Nephron progenitor cell (in vitro differentiated cells): ENCODE measurements around the gene COL12A1.

Source experiments
- DNase-seq: peaks from one replicate; pipeline ENCODE4 v3.0.0; 2021
- H3K27ac Mint-ChIP-seq: 2 replicates; pipeline ENCODE4 v1.8.0; 2021; ENCODE audit warnings: mild to moderate bottlenecking, moderate library complexity, mixed read lengths
- H3K27me3 Mint-ChIP-seq: 2 replicates; pipeline ENCODE4 v1.8.0; 2021; ENCODE audit warnings: mild to moderate bottlenecking, low read depth, mixed read lengths; ENCODE audit not compliant: poor library complexity
- H3K36me3 Mint-ChIP-seq: 2 replicates; pipeline ENCODE4 v1.8.0; 2021; ENCODE audit warnings: low read depth, mixed read lengths
- H3K4me1 Mint-ChIP-seq: 2 replicates; pipeline ENCODE4 v1.8.0; 2021; ENCODE audit warnings: mixed read lengths
- H3K4me3 Mint-ChIP-seq: 2 replicates; pipeline ENCODE4 v1.8.0; 2021; ENCODE audit warnings: mild to moderate bottlenecking, moderate library complexity, mixed read lengths
- H3K9me3 Mint-ChIP-seq: 2 replicates; pipeline ENCODE4 v1.8.0; 2021; ENCODE audit warnings: mild to moderate bottlenecking, moderate library complexity, mixed read lengths
- CTCF ChIP-seq: fragments of 200-600 bp; sonication (generic); IDR thresholded peaks from 2 replicates; pipeline ENCODE4 v1.5.0; 2021; ENCODE audit warnings: antibody characterized with exemption

Gene COL12A1

GRCh38 chr6:75230484-75231325 is 24.9 kb upstream of the COL12A1 start:
- H3K4me1 Mint-ChIP-seq = peaks cover 45% of the 10 kb centered on the region

GRCh38 chr6:75224303-75224926 is 18.6 kb upstream of the COL12A1 start:
- Mint-ChIP-seq H3K9me3 (peaks cover 11% of the 10 kb centered on the region), H3K36me3 (peaks cover 4% of the 10 kb centered on the region), H3K4me1 (peaks cover 19% of the 10 kb centered on the region), H3K27me3 (peaks cover 4% of the 10 kb centered on the region), H3K27ac (no peak overlapping the region), H3K4me3 (no peak overlapping the region)
- TF ChIP-seq CTCF = no peak
- no peak for DNase-seq

More at GRCh38 chr6:75230484-75231325, 24.9 kb upstream of the COL12A1 start:
- DNase-seq = peak; percentile 44
- Mint-ChIP-seq H3K36me3 (peaks cover 4% of the 10 kb centered on the region), H3K27ac (peak overlapping the region; percentile 78), H3K4me3 (no peak overlapping the region), H3K9me3 (peaks cover 11% of the 10 kb centered on the region), H3K27me3 (no peaks in the 10 kb centered on the region)
- TF ChIP-seq CTCF = peak; percentile 65

DNA sequence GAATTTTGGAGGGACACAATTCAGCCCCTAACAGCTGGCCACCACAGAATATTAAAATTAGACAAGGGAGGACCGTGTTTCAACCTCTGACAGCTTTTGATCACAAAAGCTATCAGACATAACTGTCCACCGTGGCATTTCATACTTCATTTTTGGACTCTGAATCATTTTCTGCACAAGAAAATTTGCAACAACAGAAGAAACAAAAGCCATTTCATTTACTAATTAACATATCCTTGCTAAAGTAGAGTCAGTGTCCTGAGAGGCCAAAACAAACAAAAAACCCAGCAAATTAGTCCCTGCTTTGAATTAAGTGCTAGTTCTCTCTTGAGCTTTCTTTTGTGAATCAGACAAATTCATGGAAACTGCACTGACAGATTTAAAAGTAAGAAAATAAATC is 17.6 kb upstream of the COL12A1 start:
- DNase-seq = no peak
- H3K36me3 Mint-ChIP-seq = peaks cover 4% of the 10 kb centered on the region
- H3K4me1 Mint-ChIP-seq = peaks cover 12% of the 10 kb centered on the region
- peaks cover 11% of the 10 kb centered on the region for H3K9me3 Mint-ChIP-seq
- peaks cover 4% of the 10 kb centered on the region for H3K27me3 Mint-ChIP-seq
- H3K27ac Mint-ChIP-seq = no peak overlapping the region
- TF ChIP-seq CTCF = no peak
- no peak overlapping the region for H3K4me3 Mint-ChIP-seq

DNA sequence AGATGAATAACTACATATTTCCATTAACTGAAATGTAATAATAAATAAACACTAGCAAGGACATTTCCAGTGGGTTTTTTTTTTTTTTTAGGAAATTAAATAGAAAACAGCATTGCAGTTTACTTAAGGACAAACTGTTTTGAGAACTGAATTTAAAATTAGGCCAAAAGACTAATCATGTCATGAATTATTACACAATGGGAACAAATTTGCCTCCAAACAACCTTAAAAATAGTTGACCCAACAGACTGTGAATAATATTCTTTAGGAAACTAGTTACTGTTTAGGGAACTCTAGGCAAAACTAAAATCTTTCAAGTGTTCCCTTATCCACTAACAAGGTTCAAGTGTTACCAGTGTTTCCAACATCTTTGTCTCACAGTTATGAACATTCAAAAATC is 16.4 kb upstream of the COL12A1 start:
- no peak overlapping the region for H3K4me3 Mint-ChIP-seq
- H3K27ac Mint-ChIP-seq = peak overlapping the region; percentile 4
- H3K4me1 Mint-ChIP-seq = peaks cover 12% of the 10 kb centered on the region
- H3K36me3 Mint-ChIP-seq = peaks cover 2% of the 10 kb centered on the region
- no peak for DNase-seq
- H3K27me3 Mint-ChIP-seq = peaks cover 4% of the 10 kb centered on the region
- H3K9me3 Mint-ChIP-seq = peaks cover 3% of the 10 kb centered on the region
- TF ChIP-seq CTCF = no peak

DNA sequence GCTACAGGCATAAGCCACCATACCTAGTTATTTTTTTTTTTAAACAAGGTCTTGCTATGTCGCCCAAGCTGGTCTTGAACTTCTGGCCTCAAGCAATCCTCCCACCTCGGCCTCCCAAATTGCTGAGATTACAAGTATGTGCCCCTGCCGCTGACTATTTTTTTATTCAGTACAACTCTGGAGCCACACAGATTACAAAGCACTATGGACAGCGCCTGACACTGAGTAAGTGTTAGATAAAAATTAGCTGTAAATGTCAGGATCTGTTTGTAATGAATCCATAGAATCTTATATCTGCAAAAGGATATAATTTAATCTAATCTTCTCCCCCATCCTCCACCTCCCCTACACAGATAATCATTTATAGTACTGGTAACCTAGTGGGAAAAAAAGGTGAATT is 15.3 kb upstream of the COL12A1 start:
- Mint-ChIP-seq H3K4me3 (no peak overlapping the region), H3K27me3 (peaks cover 4% of the 10 kb centered on the region), H3K4me1 (peaks cover 12% of the 10 kb centered on the region), H3K27ac (no peak overlapping the region), H3K9me3 (no peaks in the 10 kb centered on the region), H3K36me3 (no peaks in the 10 kb centered on the region)
- TF ChIP-seq CTCF = no peak
- DNase-seq = no peak
